Right lobe of liver (tissue), 4 donors: Measurements from ENCODE around the gene CDC45.

Source experiments
- POLR2A ChIP-seq: fragments of 450-650 bp; IDR thresholded peaks from one replicate; pipeline ENCODE4 v1.6.1; 2017; ENCODE audit warnings: antibody characterized with exemption, mild to moderate bottlenecking
- TF ChIP-seq, protein P1 (sequence below), 4 donors: fragments of 200-600 bp in 3 of 4; fragments of 450-650 bp in 1 of 4; IDR thresholded peaks; one replicate each; pipeline versions ENCODE4 v1.5.1 to v1.8.0; 2016 to 2022; ENCODE audit warnings: antibody characterized with exemption in 4 of 4, mild to moderate bottlenecking in 2 of 4
- donor health status: DM: no; HTN: no; CAD: no.
- donor health status: DM: no; HTN: no; CAD: no.
- donor health status: DM: no; HTN: yes; CAD: no.

DNA sequence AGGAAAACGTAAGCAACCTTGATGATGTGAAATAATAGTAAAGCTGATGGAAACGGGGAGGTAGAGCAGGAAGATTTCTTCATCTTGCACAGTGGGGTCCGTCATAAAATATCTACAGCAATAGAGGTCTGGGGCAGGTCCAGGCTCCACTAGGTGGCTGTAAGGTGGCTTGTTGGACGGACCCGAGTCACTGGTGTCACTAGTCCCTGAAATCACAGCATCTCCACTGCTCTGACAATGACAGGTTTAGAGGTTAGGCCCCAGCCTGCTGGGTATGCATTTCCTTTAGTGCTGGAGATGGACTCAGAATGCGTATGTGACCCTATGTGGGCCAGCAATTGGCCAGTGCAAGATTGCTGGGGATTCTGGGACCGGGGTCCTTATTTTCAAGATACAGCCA lies 69.7 kb downstream of the CDC45 start:
- TF ChIP-seq, protein P1, sequence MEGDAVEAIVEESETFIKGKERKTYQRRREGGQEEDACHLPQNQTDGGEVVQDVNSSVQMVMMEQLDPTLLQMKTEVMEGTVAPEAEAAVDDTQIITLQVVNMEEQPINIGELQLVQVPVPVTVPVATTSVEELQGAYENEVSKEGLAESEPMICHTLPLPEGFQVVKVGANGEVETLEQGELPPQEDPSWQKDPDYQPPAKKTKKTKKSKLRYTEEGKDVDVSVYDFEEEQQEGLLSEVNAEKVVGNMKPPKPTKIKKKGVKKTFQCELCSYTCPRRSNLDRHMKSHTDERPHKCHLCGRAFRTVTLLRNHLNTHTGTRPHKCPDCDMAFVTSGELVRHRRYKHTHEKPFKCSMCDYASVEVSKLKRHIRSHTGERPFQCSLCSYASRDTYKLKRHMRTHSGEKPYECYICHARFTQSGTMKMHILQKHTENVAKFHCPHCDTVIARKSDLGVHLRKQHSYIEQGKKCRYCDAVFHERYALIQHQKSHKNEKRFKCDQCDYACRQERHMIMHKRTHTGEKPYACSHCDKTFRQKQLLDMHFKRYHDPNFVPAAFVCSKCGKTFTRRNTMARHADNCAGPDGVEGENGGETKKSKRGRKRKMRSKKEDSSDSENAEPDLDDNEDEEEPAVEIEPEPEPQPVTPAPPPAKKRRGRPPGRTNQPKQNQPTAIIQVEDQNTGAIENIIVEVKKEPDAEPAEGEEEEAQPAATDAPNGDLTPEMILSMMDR (IDR thresholded peaks at IDR 0.05), result no peak
- no peak for TF ChIP-seq POLR2A
